ENCODE data around the gene TRAF4. TPM values are rescaled to one million over a fixed set of nuclear protein-coding genes. Genes with fewer than 3 reads are reported as not detected.
"Not testable (repeated sequence)": the region's sequence is repeated elsewhere in the genome, so short reads cannot be mapped to it uniquely, and the experiment has no call there.

Gene TRAF4
- total and polyA plus RNA-seq, 2 donors: 21.2 to 29.3 TPM

DNA sequence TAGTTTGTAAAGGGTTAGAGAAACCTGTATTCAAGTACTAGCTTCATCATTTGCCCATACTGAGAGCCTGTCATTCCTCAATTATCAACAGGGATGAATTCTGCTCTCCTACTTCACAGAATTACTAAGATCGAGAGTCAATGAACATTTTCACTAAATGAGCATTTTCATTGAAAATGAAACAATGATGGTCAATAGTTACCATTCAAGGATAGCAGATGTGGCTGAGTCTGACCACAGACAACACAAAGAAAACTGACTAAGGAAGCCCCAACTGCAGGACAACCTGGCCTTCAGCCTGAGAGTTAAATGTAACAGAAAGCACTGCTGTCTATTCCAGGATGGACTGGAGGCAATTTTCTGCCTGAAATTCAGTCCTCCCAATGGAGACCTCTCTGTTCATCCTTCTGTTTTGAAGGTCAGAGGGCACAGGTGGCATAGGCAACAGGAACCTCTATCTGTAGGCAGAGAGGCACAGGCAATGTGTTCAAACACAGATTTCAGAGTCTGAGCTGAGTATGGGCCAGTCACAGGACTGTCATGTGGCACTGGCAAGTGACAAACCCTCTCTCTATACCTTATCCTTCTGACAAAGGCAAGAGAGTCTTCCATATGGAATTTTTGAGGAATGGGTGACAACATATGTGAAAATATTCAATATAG lies 19.5 kb downstream of the TRAF4 start:
- Histone ChIP-seq H3K27me3 (ENCODE audit: control insufficient read depth in 2 of 2, insufficient read depth in 1 of 2, low read length in 1 of 2) (no peaks in the 10 kb centered on the region), H3K36me3 (ENCODE audit: control insufficient read depth in 2 of 2, insufficient read depth in 2 of 2, low read length in 1 of 2) (peaks cover 29 to 56% of the 10 kb centered on the region in 2 donors), H3K27ac (ENCODE audit: low read depth in 1 of 2, low read length in 1 of 2) (no peak overlapping the region), H3K4me1 (ENCODE audit: control insufficient read depth in 2 of 2, insufficient read depth in 2 of 2, low read length in 2 of 2) (no peaks in the 10 kb centered on the region), H3K4me3 (ENCODE audit: low read length in 2 of 2) (no peak overlapping the region), H3K9me3 (ENCODE audit: control insufficient read depth in 2 of 2, insufficient read depth in 1 of 2, low read length in 1 of 2) (no peaks in the 10 kb centered on the region)
- 100% methylated on average over 1 of the region's 1 CpG for WGBS
- no peak for DNase-seq (ENCODE audit: low read depth in 6 of 9, low spot score in 9 of 9)

DNA sequence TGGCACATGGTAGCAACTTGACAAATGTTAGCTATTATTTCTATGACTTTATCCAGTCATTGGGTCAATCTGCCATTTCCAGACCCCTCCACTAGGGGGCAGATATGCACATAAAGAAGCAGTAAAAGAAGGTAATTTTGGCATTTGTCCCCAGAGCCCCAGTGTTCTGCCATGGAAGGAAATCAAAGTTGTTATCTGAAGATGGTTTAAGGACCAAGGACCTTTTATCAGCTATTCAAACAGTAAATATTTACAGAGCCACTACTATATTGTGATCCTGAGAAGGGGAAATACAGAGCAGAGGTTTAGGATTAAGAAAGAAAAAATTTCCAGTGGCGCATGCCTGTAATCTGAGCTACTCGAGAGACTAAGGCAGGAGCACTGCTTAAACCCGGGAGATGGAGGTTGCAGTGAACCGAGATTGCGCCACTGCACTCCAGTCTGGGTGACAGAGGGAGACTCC lies 20.0 kb downstream of the TRAF4 start:
- Histone ChIP-seq H3K4me1 (ENCODE audit: control insufficient read depth in 2 of 2, insufficient read depth in 2 of 2, low read length in 2 of 2) (no peaks in the 10 kb centered on the region), H3K36me3 (ENCODE audit: control insufficient read depth in 2 of 2, insufficient read depth in 2 of 2, low read length in 1 of 2) (peaks cover 23 to 50% of the 10 kb centered on the region in 2 donors), H3K4me3 (ENCODE audit: low read length in 2 of 2) (no peak overlapping the region), H3K27me3 (ENCODE audit: control insufficient read depth in 2 of 2, insufficient read depth in 1 of 2, low read length in 1 of 2) (no peaks in the 10 kb centered on the region), H3K9me3 (ENCODE audit: control insufficient read depth in 2 of 2, insufficient read depth in 1 of 2, low read length in 1 of 2) (no peaks in the 10 kb centered on the region), H3K27ac (ENCODE audit: low read depth in 1 of 2, low read length in 1 of 2) (no peak overlapping the region)
- 85% methylated on average over 5 of the region's 5 CpGs for WGBS
- DNase-seq (ENCODE audit: low read depth in 6 of 9, low spot score in 9 of 9): peak in 5 of 9 donors; percentile 57 to 81 (median 74)

DNA sequence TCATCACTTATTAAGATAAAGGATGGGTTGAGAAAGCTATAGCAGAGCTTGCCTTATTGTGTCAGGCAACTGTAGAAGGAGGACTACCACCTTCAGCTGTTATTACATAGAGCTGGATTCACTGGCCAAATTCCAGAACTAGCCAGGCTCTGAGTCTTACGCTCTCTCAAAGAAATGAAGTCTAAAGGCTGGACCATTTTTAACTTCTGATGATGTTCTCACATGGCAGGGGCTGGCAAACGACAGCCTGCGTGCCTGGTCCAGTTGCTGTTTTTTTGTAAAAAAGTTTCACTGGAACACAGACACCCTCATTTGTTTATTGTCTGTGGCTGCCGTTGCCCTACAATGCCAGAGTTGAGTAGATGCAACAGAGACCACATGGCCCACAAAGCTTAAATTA lies 21.2 kb downstream of the TRAF4 start:
- 98% methylated on average over 4 of the region's 4 CpGs for WGBS

DNA sequence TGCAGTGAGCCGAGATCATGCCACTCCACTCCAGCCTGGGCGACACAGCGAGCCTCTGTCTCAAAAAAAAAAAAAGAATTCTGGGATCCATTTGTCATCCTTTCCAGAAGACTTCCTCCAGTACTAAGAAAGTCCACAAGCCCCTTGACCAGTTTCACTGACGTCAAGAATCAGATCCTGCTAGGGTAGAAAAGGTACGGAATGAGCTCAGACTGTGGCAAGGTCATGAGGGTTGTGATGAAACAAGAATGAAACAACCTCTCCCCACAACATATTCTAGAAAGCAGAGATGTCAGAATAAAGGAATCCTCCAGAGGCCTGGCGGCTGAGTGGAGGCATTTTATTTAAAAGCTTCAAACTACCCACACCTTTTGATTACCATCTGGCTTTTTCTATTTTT lies 29.9 kb downstream of the TRAF4 start:
- Histone ChIP-seq H3K9me3 (ENCODE audit: control insufficient read depth in 2 of 2, insufficient read depth in 1 of 2, low read length in 1 of 2) (no peaks in the 10 kb centered on the region), H3K4me1 (ENCODE audit: control insufficient read depth in 2 of 2, insufficient read depth in 2 of 2, low read length in 2 of 2) (peaks cover 0 to 2% of the 10 kb centered on the region in 2 donors), H3K27me3 (ENCODE audit: control insufficient read depth in 2 of 2, insufficient read depth in 1 of 2, low read length in 1 of 2) (no peaks in the 10 kb centered on the region), H3K36me3 (ENCODE audit: control insufficient read depth in 2 of 2, insufficient read depth in 2 of 2, low read length in 1 of 2) (peaks cover 0 to 4% of the 10 kb centered on the region in 2 donors), H3K27ac (ENCODE audit: low read depth in 1 of 2, low read length in 1 of 2) (no peak overlapping the region), H3K4me3 (ENCODE audit: low read length in 2 of 2) (no peak overlapping the region)
- 97% methylated on average over 6 of the region's 6 CpGs for WGBS
- DNase-seq (ENCODE audit: low read depth in 6 of 9, low spot score in 9 of 9): no peak

More for the DNA sequence above, 21.2 kb downstream of the TRAF4 start:
- DNase-seq (ENCODE audit: low read depth in 6 of 9, low spot score in 9 of 9): no peak
- H3K4me1 ChIP-seq (ENCODE audit: control insufficient read depth in 2 of 2, insufficient read depth in 2 of 2, low read length in 2 of 2): no peaks in the 10 kb centered on the region
- H3K9me3 ChIP-seq (ENCODE audit: control insufficient read depth in 2 of 2, insufficient read depth in 1 of 2, low read length in 1 of 2): no peaks in the 10 kb centered on the region
- H3K4me3 ChIP-seq (ENCODE audit: low read length in 2 of 2): no peak overlapping the region
- H3K27me3 ChIP-seq (ENCODE audit: control insufficient read depth in 2 of 2, insufficient read depth in 1 of 2, low read length in 1 of 2): no peaks in the 10 kb centered on the region
- H3K27ac ChIP-seq (ENCODE audit: low read depth in 1 of 2, low read length in 1 of 2): no peak overlapping the region
- H3K36me3 ChIP-seq (ENCODE audit: control insufficient read depth in 2 of 2, insufficient read depth in 2 of 2, low read length in 1 of 2): peaks cover 12 to 38% of the 10 kb centered on the region in 2 donors

DNA sequence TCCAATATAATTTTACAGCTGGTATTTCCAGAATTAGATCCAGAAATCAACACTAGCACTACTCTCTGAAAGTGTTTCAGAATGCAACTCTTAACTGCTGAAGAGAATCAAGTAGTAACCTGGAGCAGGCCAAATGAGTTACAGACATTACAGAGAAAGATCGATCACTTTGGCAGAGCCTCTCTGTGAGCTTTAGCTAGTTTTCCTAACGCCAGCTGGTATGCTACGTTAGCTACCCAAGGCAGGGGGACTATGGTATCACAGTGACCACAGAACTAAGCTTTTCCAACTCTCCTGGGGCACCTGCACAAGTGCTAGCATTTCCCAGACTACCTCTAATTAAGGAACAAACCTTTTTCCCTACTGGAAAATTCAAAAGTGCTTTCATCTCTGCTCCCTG lies 30.4 kb downstream of the TRAF4 start:
- Histone ChIP-seq H3K9me3 (ENCODE audit: control insufficient read depth in 2 of 2, insufficient read depth in 1 of 2, low read length in 1 of 2) (no peaks in the 10 kb centered on the region), H3K4me1 (ENCODE audit: control insufficient read depth in 2 of 2, insufficient read depth in 2 of 2, low read length in 2 of 2) (peaks cover 0 to 2% of the 10 kb centered on the region in 2 donors), H3K27ac (ENCODE audit: low read depth in 1 of 2, low read length in 1 of 2) (no peak overlapping the region), H3K4me3 (ENCODE audit: low read length in 2 of 2) (no peak overlapping the region), H3K27me3 (ENCODE audit: control insufficient read depth in 2 of 2, insufficient read depth in 1 of 2, low read length in 1 of 2) (no peaks in the 10 kb centered on the region), H3K36me3 (ENCODE audit: control insufficient read depth in 2 of 2, insufficient read depth in 2 of 2, low read length in 1 of 2) (peaks cover 0 to 4% of the 10 kb centered on the region in 2 donors)
- no peak for DNase-seq (ENCODE audit: low read depth in 6 of 9, low spot score in 9 of 9)
- 98% methylated on average over 3 of the region's 3 CpGs for WGBS

DNA sequence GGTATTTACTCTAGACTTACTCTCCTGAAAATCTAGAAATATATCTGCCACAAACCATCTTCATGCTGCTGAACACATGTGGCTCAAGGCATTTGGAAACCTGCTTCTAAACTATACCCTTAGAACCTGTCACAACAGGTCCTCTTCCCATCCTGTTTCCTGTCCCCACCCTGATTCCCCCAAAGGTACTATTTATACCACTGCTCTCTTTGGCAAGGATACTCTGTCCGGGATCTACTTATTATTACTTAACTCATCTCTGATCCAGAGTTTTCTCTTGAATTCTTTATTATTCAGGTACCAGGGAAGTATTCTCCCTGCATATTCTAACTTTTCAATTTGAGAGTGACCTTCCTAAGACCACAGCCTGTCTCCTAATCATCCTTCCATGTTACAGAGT lies 33.4 kb downstream of the TRAF4 start:
- Histone ChIP-seq H3K4me3 (ENCODE audit: low read length in 2 of 2) (no peak overlapping the region), H3K27ac (ENCODE audit: low read depth in 1 of 2, low read length in 1 of 2) (no peak overlapping the region)

DNA sequence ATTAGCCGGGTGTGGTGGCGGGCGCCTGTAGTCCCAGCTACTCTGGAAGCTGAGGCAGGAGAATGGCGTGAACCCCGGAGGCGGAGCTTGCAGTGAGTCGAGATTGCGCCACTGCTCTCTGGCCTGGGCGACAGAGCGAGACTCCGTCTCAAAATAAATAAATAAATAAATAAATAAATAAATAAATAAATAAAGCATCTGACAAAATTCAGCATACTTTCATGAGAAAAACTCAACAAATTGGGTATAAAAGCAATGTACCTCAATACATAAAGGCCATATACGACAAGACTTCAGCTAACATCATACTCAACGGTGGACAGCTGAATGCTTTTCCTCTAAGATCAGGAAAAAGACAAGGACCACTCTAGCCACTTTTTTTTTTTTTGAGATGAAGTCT lies 35.8 kb downstream of the TRAF4 start:
- not testable (repeated sequence) for H3K27ac ChIP-seq (ENCODE audit: low read depth in 1 of 2, low read length in 1 of 2); H3K4me3 ChIP-seq (ENCODE audit: low read length in 2 of 2); H3K4me1 ChIP-seq (ENCODE audit: control insufficient read depth in 2 of 2, insufficient read depth in 2 of 2, low read length in 2 of 2); H3K9me3 ChIP-seq (ENCODE audit: control insufficient read depth in 2 of 2, insufficient read depth in 1 of 2, low read length in 1 of 2); H3K36me3 ChIP-seq (ENCODE audit: control insufficient read depth in 2 of 2, insufficient read depth in 2 of 2, low read length in 1 of 2); H3K27me3 ChIP-seq (ENCODE audit: control insufficient read depth in 2 of 2, insufficient read depth in 1 of 2, low read length in 1 of 2); DNase-seq (ENCODE audit: low read depth in 6 of 9, low spot score in 9 of 9)
- WGBS: 95% methylated on average over 13 of the region's 13 CpGs

More for the DNA sequence above, 33.4 kb downstream of the TRAF4 start:
- Histone ChIP-seq H3K27me3 (ENCODE audit: control insufficient read depth in 2 of 2, insufficient read depth in 1 of 2, low read length in 1 of 2) (no peaks in the 10 kb centered on the region), H3K4me1 (ENCODE audit: control insufficient read depth in 2 of 2, insufficient read depth in 2 of 2, low read length in 2 of 2) (peaks cover 0 to 2% of the 10 kb centered on the region in 2 donors), H3K9me3 (ENCODE audit: control insufficient read depth in 2 of 2, insufficient read depth in 1 of 2, low read length in 1 of 2) (no peaks in the 10 kb centered on the region), H3K36me3 (ENCODE audit: control insufficient read depth in 2 of 2, insufficient read depth in 2 of 2, low read length in 1 of 2) (peaks cover 0 to 6% of the 10 kb centered on the region in 2 donors)
- 78% methylated on average over 1 of the region's 1 CpG for WGBS
- DNase-seq (ENCODE audit: low read depth in 6 of 9, low spot score in 9 of 9): no peak

DNA sequence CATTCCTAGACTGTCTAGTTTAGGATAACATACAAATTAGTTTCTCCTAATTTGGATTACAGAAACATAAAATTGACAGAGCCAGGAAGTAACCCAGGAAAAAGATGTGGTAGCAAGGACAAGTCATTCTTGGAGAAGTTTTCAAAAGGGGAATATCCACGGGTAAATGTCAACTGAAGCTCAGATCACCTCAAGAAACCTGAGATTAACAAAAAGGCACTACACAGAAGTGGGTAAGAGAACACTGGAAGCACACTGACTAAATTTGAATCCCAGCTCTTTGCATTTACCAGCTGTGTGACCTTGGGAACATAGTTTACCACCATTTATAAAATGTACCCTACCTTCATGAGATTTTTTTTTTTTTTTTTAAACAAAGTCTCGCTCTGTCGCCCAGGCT lies 39.4 kb downstream of the TRAF4 start:
- DNase-seq (ENCODE audit: low read depth in 6 of 9, low spot score in 9 of 9): no peak
- Histone ChIP-seq H3K9me3 (ENCODE audit: control insufficient read depth in 2 of 2, insufficient read depth in 1 of 2, low read length in 1 of 2) (no peaks in the 10 kb centered on the region), H3K27me3 (ENCODE audit: control insufficient read depth in 2 of 2, insufficient read depth in 1 of 2, low read length in 1 of 2) (no peaks in the 10 kb centered on the region), H3K4me3 (ENCODE audit: low read length in 2 of 2) (no peak overlapping the region), H3K36me3 (ENCODE audit: control insufficient read depth in 2 of 2, insufficient read depth in 2 of 2, low read length in 1 of 2) (peaks cover 0 to 5% of the 10 kb centered on the region in 2 donors), H3K4me1 (ENCODE audit: control insufficient read depth in 2 of 2, insufficient read depth in 2 of 2, low read length in 2 of 2) (no peaks in the 10 kb centered on the region), H3K27ac (ENCODE audit: low read depth in 1 of 2, low read length in 1 of 2) (no peak overlapping the region)
- 96% methylated on average over 3 of the region's 3 CpGs for WGBS

DNA sequence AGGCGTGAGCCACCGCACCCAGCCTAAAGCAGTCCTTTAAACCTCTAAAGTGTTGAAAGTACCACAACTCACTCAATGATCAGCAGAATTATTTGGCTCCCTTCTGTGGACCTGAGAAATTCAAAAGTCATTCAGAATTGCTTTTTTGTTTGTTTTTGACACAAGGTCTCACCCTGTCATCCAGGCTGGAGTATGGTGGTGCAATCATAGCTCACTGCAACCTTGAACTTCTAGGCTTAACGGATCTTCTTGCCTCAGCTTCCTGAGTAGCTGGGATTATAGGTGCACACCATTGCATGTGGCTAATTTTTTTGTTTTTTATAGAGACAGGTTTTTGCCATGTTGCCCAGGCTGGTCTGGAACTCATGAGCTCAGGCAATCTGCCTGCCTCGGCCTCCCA lies 44.3 kb downstream of the TRAF4 start:
- 97% methylated on average over 4 of the region's 4 CpGs for WGBS
- no peak overlapping the region for H3K27ac ChIP-seq (ENCODE audit: low read depth in 1 of 2, low read length in 1 of 2)
- no peak overlapping the region for H3K4me3 ChIP-seq (ENCODE audit: low read length in 2 of 2)
- H3K9me3 ChIP-seq (ENCODE audit: control insufficient read depth in 2 of 2, insufficient read depth in 1 of 2, low read length in 1 of 2): no peaks in the 10 kb centered on the region
- peaks cover 0 to 3% of the 10 kb centered on the region in 2 donors for H3K36me3 ChIP-seq (ENCODE audit: control insufficient read depth in 2 of 2, insufficient read depth in 2 of 2, low read length in 1 of 2)
- no peaks in the 10 kb centered on the region for H3K27me3 ChIP-seq (ENCODE audit: control insufficient read depth in 2 of 2, insufficient read depth in 1 of 2, low read length in 1 of 2)
- H3K4me1 ChIP-seq (ENCODE audit: control insufficient read depth in 2 of 2, insufficient read depth in 2 of 2, low read length in 2 of 2): no peaks in the 10 kb centered on the region
- no peak for DNase-seq (ENCODE audit: low read depth in 6 of 9, low spot score in 9 of 9)

Data from thymus (tissue), 11 donors.